ENCODE measurements around the gene PM20D1.

Gene PM20D1

GRCh38 chr1:205817364-205817763 is 32.6 kb downstream of the PM20D1 start:
- Histone ChIP-seq H3K9me3 (ENCODE audit: control insufficient read depth, insufficient read depth, low read length) (no peaks in the 10 kb centered on the region), H3K36me3 (ENCODE audit: control insufficient read depth, insufficient read depth, low read length) (no peaks in the 10 kb centered on the region), H3K4me3 (ENCODE audit: low read depth, low read length) (no peak overlapping the region), H3K9ac (ENCODE audit: low read depth, low read length) (no peak overlapping the region), H3K4me1 (ENCODE audit: control insufficient read depth, insufficient read depth, low read length) (peaks cover 11% of the 10 kb centered on the region), H3K27me3 (ENCODE audit: control insufficient read depth, insufficient read depth, low read length) (peaks cover 12% of the 10 kb centered on the region), H3K27ac (ENCODE audit: low read depth, low read length) (no peak overlapping the region)

GRCh38 chr1:205813755-205814058 is 36.2 kb downstream of the PM20D1 start:
- Histone ChIP-seq H3K9ac (ENCODE audit: low read depth, low read length) (peak overlapping the region; percentile 55; the same call in 1 of the 2 replicates), H3K27ac (ENCODE audit: low read depth, low read length) (peak overlapping the region; percentile 69)

GRCh38 chr1:205812878-205813754 is 36.8 kb downstream of the PM20D1 start, which contains the start of gene SLC41A1:
TSS of gene SLC41A1 (minus strand) at chr1:205813198. CDS start at chr1:205810441, 2,757 bp downstream.
- H3K27ac ChIP-seq (ENCODE audit: low read depth, low read length): peak within 1 kb of the TSS; percentile 69

More at GRCh38 chr1:205813755-205814058, 36.2 kb downstream of the PM20D1 start:
- Histone ChIP-seq H3K9me3 (ENCODE audit: control insufficient read depth, insufficient read depth, low read length) (no peaks in the 10 kb centered on the region), H3K4me3 (ENCODE audit: low read depth, low read length) (peak overlapping the region; percentile 85), H3K4me1 (ENCODE audit: control insufficient read depth, insufficient read depth, low read length) (peaks cover 27% of the 10 kb centered on the region), H3K27me3 (ENCODE audit: control insufficient read depth, insufficient read depth, low read length) (peaks cover 12% of the 10 kb centered on the region), H3K36me3 (ENCODE audit: control insufficient read depth, insufficient read depth, low read length) (peaks cover 19% of the 10 kb centered on the region)

GRCh38 chr1:205812271-205812877 is 37.6 kb downstream of the PM20D1 start:
- H3K36me3 ChIP-seq (ENCODE audit: control insufficient read depth, insufficient read depth, low read length): peaks cover 21% of the 10 kb centered on the region
- H3K9me3 ChIP-seq (ENCODE audit: control insufficient read depth, insufficient read depth, low read length): no peaks in the 10 kb centered on the region
- peak overlapping the region; percentile 85 for H3K4me3 ChIP-seq (ENCODE audit: low read depth, low read length)
- H3K9ac ChIP-seq (ENCODE audit: low read depth, low read length): 0 out of 2 replicates have a peak overlapping the region, but pooled peaks have one; percentile 51
- H3K4me1 ChIP-seq (ENCODE audit: control insufficient read depth, insufficient read depth, low read length): peaks cover 23% of the 10 kb centered on the region
- H3K27ac ChIP-seq (ENCODE audit: low read depth, low read length): peak overlapping the region; percentile 45
- peaks cover 12% of the 10 kb centered on the region for H3K27me3 ChIP-seq (ENCODE audit: control insufficient read depth, insufficient read depth, low read length)

More at GRCh38 chr1:205812878-205813754, 36.8 kb downstream of the PM20D1 start, which contains the start of gene SLC41A1:
- Histone ChIP-seq H3K9me3 (ENCODE audit: control insufficient read depth, insufficient read depth, low read length) (no peaks in the 10 kb centered on the region), H3K27me3 (ENCODE audit: control insufficient read depth, insufficient read depth, low read length) (peaks cover 12% of the 10 kb centered on the region), H3K9ac (ENCODE audit: low read depth, low read length) (peak within 1 kb of the TSS; percentile 55; the same call in 1 of the 2 replicates), H3K36me3 (ENCODE audit: control insufficient read depth, insufficient read depth, low read length) (peaks cover 21% of the 10 kb centered on the region), H3K4me3 (ENCODE audit: low read depth, low read length) (peak within 1 kb of the TSS; percentile 85), H3K4me1 (ENCODE audit: control insufficient read depth, insufficient read depth, low read length) (peaks cover 27% of the 10 kb centered on the region)

- no peak overlapping the region for H3K27ac ChIP-seq (ENCODE audit: low read depth, low read length)
Observed at GRCh38 chr1:205811660-205812059, 38.3 kb downstream of the PM20D1 start.

GRCh38 chr1:205810448-205811157 is 39.3 kb downstream of the PM20D1 start:
- Histone ChIP-seq H3K27ac (ENCODE audit: low read depth, low read length) (no peak overlapping the region), H3K27me3 (ENCODE audit: control insufficient read depth, insufficient read depth, low read length) (peaks cover 12% of the 10 kb centered on the region), H3K4me1 (ENCODE audit: control insufficient read depth, insufficient read depth, low read length) (peaks cover 23% of the 10 kb centered on the region), H3K9me3 (ENCODE audit: control insufficient read depth, insufficient read depth, low read length) (no peaks in the 10 kb centered on the region), H3K9ac (ENCODE audit: low read depth, low read length) (no peak overlapping the region), H3K36me3 (ENCODE audit: control insufficient read depth, insufficient read depth, low read length) (peaks cover 22% of the 10 kb centered on the region), H3K4me3 (ENCODE audit: low read depth, low read length) (no peak overlapping the region)

More at GRCh38 chr1:205811660-205812059, 38.3 kb downstream of the PM20D1 start:
- peaks cover 21% of the 10 kb centered on the region for H3K36me3 ChIP-seq (ENCODE audit: control insufficient read depth, insufficient read depth, low read length)
- H3K4me3 ChIP-seq (ENCODE audit: low read depth, low read length): peak overlapping the region; percentile 85
- no peaks in the 10 kb centered on the region for H3K9me3 ChIP-seq (ENCODE audit: control insufficient read depth, insufficient read depth, low read length)
- peaks cover 23% of the 10 kb centered on the region for H3K4me1 ChIP-seq (ENCODE audit: control insufficient read depth, insufficient read depth, low read length)
- peaks cover 12% of the 10 kb centered on the region for H3K27me3 ChIP-seq (ENCODE audit: control insufficient read depth, insufficient read depth, low read length)
- no peak overlapping the region for H3K9ac ChIP-seq (ENCODE audit: low read depth, low read length)

- H3K27me3 ChIP-seq (ENCODE audit: control insufficient read depth, insufficient read depth, low read length): peaks cover 11% of the 10 kb centered on the region
- H3K9me3 ChIP-seq (ENCODE audit: control insufficient read depth, insufficient read depth, low read length): no peaks in the 10 kb centered on the region
- H3K9ac ChIP-seq (ENCODE audit: low read depth, low read length): no peak overlapping the region
- H3K4me1 ChIP-seq (ENCODE audit: control insufficient read depth, insufficient read depth, low read length): peaks cover 23% of the 10 kb centered on the region
- H3K36me3 ChIP-seq (ENCODE audit: control insufficient read depth, insufficient read depth, low read length): peaks cover 24% of the 10 kb centered on the region
- H3K4me3 ChIP-seq (ENCODE audit: low read depth, low read length): no peak overlapping the region
- no peak overlapping the region for H3K27ac ChIP-seq (ENCODE audit: low read depth, low read length)
Observed at GRCh38 chr1:205809942-205810345, 40.0 kb downstream of the PM20D1 start.

GRCh38 chr1:205809469-205809868 is 40.5 kb downstream of the PM20D1 start:
- H3K27ac ChIP-seq (ENCODE audit: low read depth, low read length): no peak overlapping the region
- no peaks in the 10 kb centered on the region for H3K9me3 ChIP-seq (ENCODE audit: control insufficient read depth, insufficient read depth, low read length)
- H3K9ac ChIP-seq (ENCODE audit: low read depth, low read length): no peak overlapping the region
- no peak overlapping the region for H3K4me3 ChIP-seq (ENCODE audit: low read depth, low read length)
- H3K36me3 ChIP-seq (ENCODE audit: control insufficient read depth, insufficient read depth, low read length): peaks cover 24% of the 10 kb centered on the region
- peaks cover 7% of the 10 kb centered on the region for H3K27me3 ChIP-seq (ENCODE audit: control insufficient read depth, insufficient read depth, low read length)
- peaks cover 23% of the 10 kb centered on the region for H3K4me1 ChIP-seq (ENCODE audit: control insufficient read depth, insufficient read depth, low read length)

- H3K4me1 ChIP-seq (ENCODE audit: control insufficient read depth, insufficient read depth, low read length): no peaks in the 10 kb centered on the region
- H3K4me3 ChIP-seq (ENCODE audit: low read depth, low read length): no peak overlapping the region
- peaks cover 19% of the 10 kb centered on the region for H3K36me3 ChIP-seq (ENCODE audit: control insufficient read depth, insufficient read depth, low read length)
- H3K9ac ChIP-seq (ENCODE audit: low read depth, low read length): no peak overlapping the region
- no peaks in the 10 kb centered on the region for H3K9me3 ChIP-seq (ENCODE audit: control insufficient read depth, insufficient read depth, low read length)
- H3K27me3 ChIP-seq (ENCODE audit: control insufficient read depth, insufficient read depth, low read length): no peaks in the 10 kb centered on the region
- no peak overlapping the region for H3K27ac ChIP-seq (ENCODE audit: low read depth, low read length)
Observed at GRCh38 chr1:205805082-205805711, 44.7 kb downstream of the PM20D1 start.

GRCh38 chr1:205804605-205805004 is 45.3 kb downstream of the PM20D1 start:
- no peak overlapping the region for H3K27ac ChIP-seq (ENCODE audit: low read depth, low read length)
- H3K4me1 ChIP-seq (ENCODE audit: control insufficient read depth, insufficient read depth, low read length): no peaks in the 10 kb centered on the region
- no peaks in the 10 kb centered on the region for H3K27me3 ChIP-seq (ENCODE audit: control insufficient read depth, insufficient read depth, low read length)
- no peak overlapping the region for H3K4me3 ChIP-seq (ENCODE audit: low read depth, low read length)
- H3K9ac ChIP-seq (ENCODE audit: low read depth, low read length): no peak overlapping the region
- peaks cover 19% of the 10 kb centered on the region; the same call in 1 of the 2 replicates for H3K36me3 ChIP-seq (ENCODE audit: control insufficient read depth, insufficient read depth, low read length)
- H3K9me3 ChIP-seq (ENCODE audit: control insufficient read depth, insufficient read depth, low read length): no peaks in the 10 kb centered on the region

All from HUES48 (cell line).